ENCODE data around the gene DHRS1.

The DHRS1 gene

GRCh38 chr14:24307575-24308341 is 8.2 kb upstream of the DHRS1 start, which contains the start of gene CIDEB:
TSS of gene CIDEB (minus strand) at chr14:24307977. CDS start at chr14:24307858, 119 bp downstream.
- DNase-seq (ENCODE audit: low spot score): peak; percentile 63
- TF ChIP-seq CTCF (conservative IDR thresholded peaks at IDR 0.05; ENCODE audit: low read depth): peak; percentile 93
- ChIA-PET CTCF (interaction anchor here (0.6 to 2.8 kb wide), 20 partner anchors 8 to 676 kb away, joined by 3 to 14 read pairs (median 3); partner anchors contain the start of genes DHRS1, NOP9 and TINF2), POLR2A (ENCODE audit: low non-redundant PET) (interaction anchor here (0.7 kb wide), 1 partner anchor 77 kb away, joined by 3 read pairs; no protein-coding TSS in a partner anchor)
- peak within 1 kb of the TSS; percentile 98 for H3K27ac ChIP-seq

GRCh38 chr14:24307156-24307574 is 7.6 kb upstream of the DHRS1 start:
- DNase-seq (ENCODE audit: low spot score): no peak
- CTCF ChIA-PET: interaction anchor here (0.6 to 1.6 kb wide), 4 partner anchors 17 to 249 kb away, joined by 3 to 14 read pairs (median 4); partner anchors contain the start of gene TINF2
- POLR2A ChIA-PET (ENCODE audit: low non-redundant PET): no interaction called here
- H3K27ac ChIP-seq: peak overlapping the region; percentile 98
- TF ChIP-seq CTCF (conservative IDR thresholded peaks at IDR 0.05; ENCODE audit: low read depth): no peak

- ChIA-PET POLR2A (ENCODE audit: low non-redundant PET) (no interaction called here), CTCF (no interaction called here)
- no peak for DNase-seq (ENCODE audit: low spot score)
- no peak for TF ChIP-seq CTCF (conservative IDR thresholded peaks at IDR 0.05; ENCODE audit: low read depth)
- H3K27ac ChIP-seq: peak overlapping the region; percentile 19
Observed at GRCh38 chr14:24304019-24304387, 4.4 kb upstream of the DHRS1 start.

- DNase-seq (ENCODE audit: low spot score): no peak
- ChIA-PET POLR2A (ENCODE audit: low non-redundant PET) (interaction anchor here (0.6 to 3.3 kb wide), 2 partner anchors 32 to 58 kb away, joined by 7 to 17 read pairs; partner anchors contain the start of gene TINF2), CTCF (interaction anchor here (0.8 to 4.7 kb wide), 5 partner anchors 8 to 131 kb away, joined by 5 to 51 read pairs (median 8); partner anchors contain the start of genes CIDEB, LTB4R2 and TINF2)
- H3K27ac ChIP-seq: peak overlapping the region; percentile 94
- TF ChIP-seq CTCF (conservative IDR thresholded peaks at IDR 0.05; ENCODE audit: low read depth): no peak
Observed at GRCh38 chr14:24300326-24300980, 873 bp upstream of the DHRS1 start.

GRCh38 chr14:24298892-24299254 is 707 bp downstream of the DHRS1 start:
- no peak for TF ChIP-seq CTCF (conservative IDR thresholded peaks at IDR 0.05; ENCODE audit: low read depth)
- peak; percentile 91 for DNase-seq (ENCODE audit: low spot score)
- H3K27ac ChIP-seq: peak overlapping the region; percentile 94
- ChIA-PET CTCF (interaction anchor here (0.5 to 4.7 kb wide), 7 partner anchors 9 to 1377 kb away, joined by 3 to 51 read pairs (median 6); partner anchors contain the start of genes CIDEB and TINF2), POLR2A (ENCODE audit: low non-redundant PET) (interaction anchor here (0.6 to 3.3 kb wide), 4 partner anchors 35 to 1505 kb away, joined by 3 to 17 read pairs (median 5); partner anchors contain the start of gene TINF2)

Measured in RWPE1 (cell line).